HG02588 (cell line): ENCODE results near the gene RING1.
A peak's percentile ranks its signal among the peaks of the same experiment; 100 is the strongest.

Source experiments
- ATAC-seq: cut with Tn5 transposase; IDR thresholded peaks from one replicate; pipeline ENCODE4 v1.9.1; 2021; ENCODE audit warnings: mild to moderate bottlenecking, moderate library complexity; ENCODE audit not compliant: unreplicated experiment

The RING1 gene

DNA sequence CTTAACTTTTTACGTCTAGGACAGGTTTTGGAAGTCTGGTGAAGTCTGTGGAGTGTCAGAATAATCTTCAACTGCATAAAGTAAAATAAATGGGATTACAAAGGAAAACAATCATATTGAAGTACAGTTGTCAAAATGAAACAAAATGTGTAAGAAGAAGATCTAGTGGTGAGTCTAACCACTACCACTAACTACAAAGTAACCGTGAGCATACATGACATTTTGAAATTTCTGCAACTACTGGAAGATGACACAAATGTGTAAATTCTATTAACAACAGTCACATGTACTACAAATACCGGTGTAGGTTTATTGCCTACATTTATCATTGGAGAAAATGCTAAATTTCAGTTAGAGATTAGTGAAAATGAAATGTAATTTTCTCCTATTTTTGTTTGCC is 33.7 kb downstream of the RING1 start:
- ATAC-seq, result no peak

DNA sequence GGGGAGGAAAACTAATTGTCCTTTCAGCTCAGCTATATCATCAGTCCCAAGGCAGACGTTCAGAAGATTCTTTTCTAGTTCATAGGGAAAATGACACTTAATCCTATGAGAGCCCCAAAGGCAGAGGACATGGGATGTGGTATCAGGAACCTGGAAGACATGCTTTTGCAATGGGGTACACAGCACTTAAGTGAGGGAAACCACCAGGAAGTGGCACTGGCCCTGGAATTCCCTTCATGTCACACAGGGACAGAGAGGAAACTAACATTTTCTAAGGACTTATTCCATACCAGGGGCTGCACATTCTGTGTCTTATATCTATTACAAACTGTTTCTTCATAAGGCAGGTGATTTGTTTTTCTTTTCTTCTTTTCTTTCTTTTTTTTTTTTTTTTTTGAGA is 35.2 kb downstream of the RING1 start:
- ATAC-seq, result no peak

DNA sequence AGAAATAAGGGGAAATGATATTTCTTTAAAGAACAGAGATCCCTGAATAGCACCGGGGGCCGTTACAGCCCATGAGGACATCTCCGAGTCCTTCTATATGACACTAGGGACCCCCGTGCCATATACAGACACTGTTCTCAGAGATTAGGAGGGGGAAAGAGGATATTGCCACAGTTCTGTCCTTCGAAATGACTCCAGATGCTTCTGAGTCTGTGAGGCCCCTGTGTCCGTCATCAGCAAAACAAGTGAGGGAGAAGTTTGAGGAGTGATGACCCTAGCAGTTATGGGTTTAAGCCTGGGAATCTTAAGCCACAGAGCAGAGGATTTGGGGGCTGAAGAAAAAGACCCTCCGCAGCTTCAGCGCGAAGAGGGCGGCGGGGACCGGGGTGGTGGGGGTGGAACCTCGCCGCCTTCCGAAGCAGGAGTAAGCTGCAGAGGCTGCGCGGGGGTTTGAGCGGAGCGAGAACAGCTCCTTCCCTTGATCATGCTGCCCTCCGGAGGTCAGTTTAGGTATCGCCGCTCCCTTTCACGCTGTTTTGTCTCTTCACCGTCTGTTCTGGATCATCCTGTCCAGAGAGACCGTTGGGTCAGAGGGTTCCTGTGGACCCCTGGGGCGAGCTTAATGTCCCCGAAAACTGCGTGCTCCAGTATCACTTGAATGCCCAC is 39.8 kb downstream of the RING1 start:
- no peak for ATAC-seq

DNA sequence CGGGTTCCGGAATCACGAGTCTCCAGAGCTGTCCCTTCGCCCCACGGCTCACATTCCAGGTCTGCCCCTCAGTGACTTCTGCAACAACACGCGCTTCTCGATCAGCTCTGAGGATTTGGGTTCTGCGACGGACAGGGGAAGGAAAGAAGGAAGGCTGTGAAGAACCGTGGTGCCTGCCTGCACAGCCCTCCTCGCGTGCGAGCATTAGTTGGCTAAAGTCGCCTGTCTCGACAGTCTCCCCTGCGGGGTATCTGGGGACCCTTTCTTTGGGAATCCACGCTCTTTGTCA is 40.3 kb downstream of the RING1 start:
- ATAC-seq, result no peak

DNA sequence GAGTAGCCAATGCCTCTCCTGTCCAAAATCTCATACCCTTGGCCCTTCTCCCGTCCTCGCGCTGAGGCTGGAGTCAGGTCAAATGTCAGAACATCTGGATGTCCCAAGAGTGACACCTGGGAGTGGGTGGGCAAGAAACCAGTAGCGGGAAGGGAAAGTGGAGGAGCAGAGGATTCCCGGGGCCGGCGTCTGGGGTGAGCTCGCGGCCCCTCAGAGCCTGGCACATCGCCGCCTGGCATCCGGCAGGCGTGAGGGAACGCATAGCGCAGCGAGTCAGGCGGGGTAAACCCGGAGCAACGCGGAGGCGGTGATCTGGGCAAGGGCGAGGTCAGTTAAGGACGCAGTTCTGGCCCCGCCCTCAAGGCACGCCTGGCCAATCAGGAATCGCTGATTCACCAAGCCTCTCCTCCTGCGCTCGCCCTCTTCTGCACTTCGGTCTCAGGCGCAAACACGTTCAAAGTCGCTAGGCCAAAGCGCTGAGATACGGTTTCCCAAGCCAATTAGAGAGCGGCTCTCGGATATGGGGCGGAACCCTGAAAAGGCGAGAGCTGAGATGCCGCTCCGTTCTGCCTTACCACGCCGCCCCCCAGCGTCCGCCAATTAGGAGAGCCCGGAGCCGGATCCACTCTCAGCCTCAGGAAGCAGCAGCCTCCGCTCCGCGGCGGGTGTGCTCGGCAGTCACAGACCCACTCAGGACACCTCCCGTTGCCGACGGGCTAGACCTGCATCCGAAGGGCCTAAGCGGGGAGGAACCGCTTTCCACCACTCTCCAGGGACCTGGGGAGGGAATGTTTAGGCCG is 40.8 kb downstream of the RING1 start:
- ATAC-seq, result peak; percentile 90

DNA sequence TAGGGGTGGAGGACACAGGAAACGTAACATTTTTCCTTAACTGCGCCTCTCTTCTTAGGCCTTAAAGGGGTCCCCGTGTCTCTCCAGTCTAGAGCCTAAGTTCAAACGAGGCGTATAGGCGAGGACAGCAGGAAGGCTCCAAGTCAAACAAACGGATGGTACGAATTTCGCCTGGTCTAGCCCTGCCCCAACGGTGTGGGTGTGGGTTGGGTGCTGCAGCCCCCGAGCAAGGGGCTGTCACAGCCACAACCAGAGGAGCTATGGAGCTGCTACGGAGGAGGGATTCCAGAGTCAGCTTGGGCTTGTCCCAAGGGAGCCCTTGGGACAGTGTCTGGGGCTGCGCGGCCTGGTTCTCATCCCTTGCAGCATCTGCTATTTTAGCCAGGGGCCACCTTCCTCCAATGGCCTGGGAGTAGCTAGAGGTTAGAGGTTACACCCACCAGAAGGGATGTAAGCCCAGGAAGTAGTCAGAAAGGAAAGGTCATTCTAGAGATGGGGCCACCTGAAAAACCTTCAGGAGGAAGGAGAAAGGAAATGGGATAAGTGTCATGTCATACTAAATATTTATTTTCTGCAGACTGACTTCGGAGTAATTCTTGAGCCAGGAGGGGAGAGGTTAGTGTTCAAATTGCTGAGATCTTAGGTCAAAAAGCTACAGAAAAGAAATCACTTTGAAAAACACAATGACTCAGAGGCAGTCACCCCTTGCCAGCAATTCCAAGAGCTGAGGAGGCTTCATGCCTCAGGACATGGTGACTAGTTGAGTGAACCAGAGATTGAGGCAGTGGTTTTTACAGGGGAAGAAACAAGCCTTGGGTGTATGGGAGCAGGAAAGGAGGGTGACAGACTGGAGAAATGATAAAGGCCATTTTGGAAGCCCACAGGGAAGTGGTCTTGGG is 41.7 kb downstream of the RING1 start:
- ATAC-seq, result no peak

DNA sequence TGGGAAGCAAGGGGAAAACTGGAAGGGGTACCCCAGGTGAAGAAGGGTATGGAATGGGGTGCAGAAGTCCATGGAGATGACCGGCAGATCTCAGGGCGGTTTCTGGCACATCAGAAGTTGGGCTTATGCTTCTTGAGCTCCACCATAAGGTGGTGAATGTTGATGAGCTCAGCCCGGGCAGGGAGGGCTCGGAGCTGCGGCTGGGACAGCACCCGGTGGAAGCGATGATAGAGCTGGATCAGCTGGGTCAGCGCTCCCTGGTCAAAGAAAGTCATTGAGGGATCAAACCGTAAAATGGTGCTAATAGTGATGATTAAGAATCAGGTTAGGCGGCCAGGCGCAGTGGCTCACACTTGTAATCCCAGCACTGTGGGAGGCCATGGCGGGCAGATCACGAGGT is 42.4 kb downstream of the RING1 start:
- ATAC-seq, result no peak

DNA sequence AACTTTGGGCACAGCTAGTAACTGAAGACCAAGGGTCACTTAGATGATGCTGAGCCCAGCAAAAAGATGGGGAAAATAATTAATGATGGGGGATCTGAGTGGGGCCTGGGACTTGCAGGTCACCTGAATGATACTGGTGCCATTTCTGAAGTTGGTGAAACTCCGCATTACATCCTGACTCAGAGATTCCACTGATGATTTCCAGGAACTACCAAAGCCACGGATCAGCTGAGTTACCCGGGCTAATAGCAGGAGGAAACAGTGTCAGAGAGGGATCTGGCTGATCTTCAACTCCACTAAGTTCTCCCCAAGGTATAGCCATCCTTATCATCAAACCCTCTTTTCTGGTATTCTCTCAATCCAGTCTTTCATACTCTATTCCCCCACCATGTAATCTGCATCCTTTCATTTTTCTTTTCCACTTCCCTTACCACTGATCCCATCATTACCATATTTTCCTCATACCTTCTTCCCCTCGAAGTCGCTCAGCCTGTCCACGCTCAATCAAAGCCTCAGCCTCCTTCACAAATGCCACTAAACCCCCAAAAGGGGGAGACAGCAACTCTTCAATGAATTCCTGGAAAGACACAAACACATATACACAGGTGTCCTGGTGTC is 43.2 kb downstream of the RING1 start:
- no peak for ATAC-seq

DNA sequence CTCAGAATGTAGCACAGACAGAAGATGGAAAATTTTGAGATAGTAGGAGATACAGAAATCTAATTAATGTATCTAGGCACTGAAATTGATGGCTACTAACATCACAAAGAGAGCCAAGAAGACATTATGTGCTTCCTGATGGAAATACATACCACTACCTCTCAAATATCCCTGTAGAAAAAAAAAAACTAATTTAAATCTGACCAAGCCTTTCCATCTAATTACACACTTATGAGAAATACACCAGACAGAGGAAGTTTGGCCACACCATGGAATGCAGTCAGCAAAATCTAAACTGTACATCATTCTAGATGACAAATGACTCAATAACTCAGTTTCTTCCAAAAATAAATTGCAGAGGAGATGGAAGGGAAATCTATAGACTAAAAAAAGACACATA is 44.5 kb downstream of the RING1 start:
- no peak for ATAC-seq

DNA sequence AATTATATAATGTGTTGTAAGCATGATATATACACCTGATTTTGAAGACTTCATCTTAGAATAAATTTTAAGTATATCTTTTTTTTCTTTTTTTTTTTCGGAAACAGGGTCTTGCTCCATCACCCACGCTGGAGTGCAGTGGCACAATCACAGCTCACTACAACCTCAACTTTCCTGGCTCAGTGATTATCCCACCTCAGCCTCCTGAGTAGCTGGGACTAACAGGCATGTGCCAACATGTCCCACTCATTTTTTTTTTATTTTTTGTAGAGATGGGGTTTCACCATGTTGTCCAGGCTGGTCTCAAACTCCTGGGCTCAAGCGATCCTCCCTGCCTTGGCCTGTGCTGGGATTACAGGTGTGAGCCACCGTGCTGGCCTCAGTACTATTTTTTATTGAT is 46.3 kb downstream of the RING1 start:
- ATAC-seq, result no peak

DNA sequence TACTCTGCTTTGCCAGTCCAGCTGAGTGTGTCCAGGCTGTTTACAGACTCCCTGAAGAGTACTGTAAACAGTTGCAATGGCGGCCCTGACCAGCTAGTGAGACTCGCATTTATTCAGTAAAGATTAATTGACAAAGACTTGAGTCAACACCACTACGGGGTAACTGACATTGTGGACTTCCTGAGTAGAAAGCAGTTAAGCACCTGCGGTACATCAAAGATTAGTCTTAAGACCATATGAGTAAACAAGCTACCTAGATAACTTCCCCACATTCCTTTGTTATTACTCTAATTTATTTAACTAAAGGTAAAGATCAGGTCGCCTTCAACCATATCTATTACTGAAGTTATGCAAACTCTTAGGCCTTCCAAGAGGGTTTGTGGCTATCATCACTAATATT is 50.7 kb downstream of the RING1 start:
- no peak for ATAC-seq
